ENCODE data around the gene PKD1. TPM values are rescaled to one million over a fixed set of nuclear protein-coding genes. Genes with fewer than 3 reads are reported as not detected.

PKD1 gene
- total RNA-seq, 1 experiment from 2014 or later, result 91.5 TPM

DNA sequence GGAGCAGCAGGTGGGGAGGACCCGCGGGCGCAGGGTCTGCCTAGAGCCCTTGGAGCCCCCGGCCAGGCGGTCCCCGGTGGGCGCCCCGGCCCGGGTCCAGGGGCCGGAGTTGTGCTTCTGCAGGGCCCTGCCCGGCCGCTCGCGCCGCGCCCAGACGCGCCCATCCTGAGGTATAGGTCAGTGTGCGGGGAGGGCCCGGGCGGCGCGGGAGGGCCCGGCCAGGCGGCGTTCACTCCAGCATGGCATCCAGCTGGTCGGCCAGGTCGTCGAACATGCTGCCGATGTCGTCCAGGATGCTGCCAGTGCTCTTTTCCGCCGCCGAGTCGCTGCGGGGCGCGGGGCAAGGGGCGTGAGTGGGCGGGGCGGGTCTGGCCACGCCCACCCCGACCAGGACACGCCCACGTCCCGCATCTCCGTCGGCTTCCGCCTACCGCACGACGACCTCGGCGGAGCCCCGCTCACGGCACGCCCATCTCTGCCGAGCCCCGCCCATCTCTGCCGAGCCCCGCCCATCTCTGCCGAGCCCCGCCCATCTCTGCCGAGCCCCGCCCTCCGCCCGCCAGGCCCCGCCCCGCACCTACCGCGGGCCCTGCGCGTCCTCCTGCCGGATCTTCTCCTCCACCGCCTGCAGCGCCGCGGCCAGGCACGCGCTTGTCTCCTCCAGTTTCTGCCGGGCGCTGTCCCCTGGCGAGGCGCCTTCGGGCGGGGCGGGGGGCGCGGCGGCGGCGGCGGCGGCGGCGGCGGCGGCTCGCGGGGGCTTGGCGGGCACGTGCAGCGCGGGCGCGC lies 42.8 kb upstream of the PKD1 start:
- CTCF ChIA-PET, result no interaction called here
- 0 out of 2 replicates have a peak, but pooled peaks cover 5% of the 10 kb centered on the region for H4K20me1 ChIP-seq (ENCODE audit: insufficient read depth)
- no peaks in the 10 kb centered on the region for H3K79me2 ChIP-seq (ENCODE audit: low read depth)
- POLR2A ChIA-PET (ENCODE audit: unreplicated experiment), result interaction anchor here (0.7 kb wide), 1 partner anchor 222 kb away, joined by 8 read pairs; no protein-coding TSS in a partner anchor
- H3F3A ChIP-seq (ENCODE audit: insufficient read depth, low read depth), result no peaks in the 10 kb centered on the region; the same call in 1 of the 2 replicates
- no peak overlapping the region for H2AFZ ChIP-seq
- BruUV-seq (replicated peaks), result no TSS peak
- no peaks in the 10 kb centered on the region for H3K4me1 ChIP-seq (replicated peaks; ENCODE audit: insufficient read depth)
- H3K27ac ChIP-seq, result no peak overlapping the region
- TF ChIP-seq, protein P1, sequence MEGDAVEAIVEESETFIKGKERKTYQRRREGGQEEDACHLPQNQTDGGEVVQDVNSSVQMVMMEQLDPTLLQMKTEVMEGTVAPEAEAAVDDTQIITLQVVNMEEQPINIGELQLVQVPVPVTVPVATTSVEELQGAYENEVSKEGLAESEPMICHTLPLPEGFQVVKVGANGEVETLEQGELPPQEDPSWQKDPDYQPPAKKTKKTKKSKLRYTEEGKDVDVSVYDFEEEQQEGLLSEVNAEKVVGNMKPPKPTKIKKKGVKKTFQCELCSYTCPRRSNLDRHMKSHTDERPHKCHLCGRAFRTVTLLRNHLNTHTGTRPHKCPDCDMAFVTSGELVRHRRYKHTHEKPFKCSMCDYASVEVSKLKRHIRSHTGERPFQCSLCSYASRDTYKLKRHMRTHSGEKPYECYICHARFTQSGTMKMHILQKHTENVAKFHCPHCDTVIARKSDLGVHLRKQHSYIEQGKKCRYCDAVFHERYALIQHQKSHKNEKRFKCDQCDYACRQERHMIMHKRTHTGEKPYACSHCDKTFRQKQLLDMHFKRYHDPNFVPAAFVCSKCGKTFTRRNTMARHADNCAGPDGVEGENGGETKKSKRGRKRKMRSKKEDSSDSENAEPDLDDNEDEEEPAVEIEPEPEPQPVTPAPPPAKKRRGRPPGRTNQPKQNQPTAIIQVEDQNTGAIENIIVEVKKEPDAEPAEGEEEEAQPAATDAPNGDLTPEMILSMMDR (conservative IDR thresholded peaks at IDR 0.05), result no peak
- TF ChIP-seq EZH2 (IDR thresholded peaks at IDR 0.05; ENCODE audit: low read depth), result no peak
- H3K27me3 ChIP-seq (ENCODE audit: insufficient read depth, low read depth), result no peaks in the 10 kb centered on the region
- DNase-seq, result no peak
- H3K4me3 ChIP-seq, result no peak overlapping the region
- H3K4me2 ChIP-seq, result no peak overlapping the region
- no peaks in the 10 kb centered on the region for H3K9me3 ChIP-seq (ENCODE audit: insufficient read depth, low read depth)
- intact Hi-C loops (cut with micrococcal nuclease; ENCODE audit: unreplicated experiment), result no loop called here
- no peaks in the 10 kb centered on the region for H3K9me2 ChIP-seq (ENCODE audit: insufficient read depth)
- no peaks in the 10 kb centered on the region for H3K36me3 ChIP-seq (ENCODE audit: low read depth)

DNA sequence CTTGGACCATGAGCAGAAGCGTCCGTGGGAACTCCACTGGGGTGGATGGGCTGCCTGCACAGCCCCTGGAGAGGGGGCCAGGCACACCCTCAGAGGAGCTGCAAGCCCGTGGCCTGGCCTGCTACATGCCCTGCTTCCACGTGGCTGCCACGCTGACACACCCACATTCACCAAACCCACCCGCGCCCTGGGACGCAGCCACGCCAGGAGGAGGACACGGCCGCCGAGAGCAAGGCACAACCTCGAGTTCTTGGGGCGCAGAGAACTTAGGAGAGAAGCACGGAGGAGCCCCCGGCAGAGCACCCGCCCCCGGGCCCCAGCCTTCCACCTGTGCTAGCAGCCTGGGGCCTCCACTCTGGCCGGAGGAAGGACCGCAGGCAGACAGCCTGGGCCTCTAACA lies 41.9 kb upstream of the PKD1 start:
- Histone ChIP-seq H3K27me3 (ENCODE audit: insufficient read depth, low read depth) (no peaks in the 10 kb centered on the region), H4K20me1 (ENCODE audit: insufficient read depth) (0 out of 2 replicates have a peak, but pooled peaks cover 5% of the 10 kb centered on the region), H3K79me2 (ENCODE audit: low read depth) (no peaks in the 10 kb centered on the region), H3K9me3 (ENCODE audit: insufficient read depth, low read depth) (no peaks in the 10 kb centered on the region), H3K36me3 (ENCODE audit: low read depth) (no peaks in the 10 kb centered on the region), H3F3A (ENCODE audit: insufficient read depth, low read depth) (no peaks in the 10 kb centered on the region; the same call in 1 of the 2 replicates), H3K4me3 (no peak overlapping the region), H3K4me1 (replicated peaks; ENCODE audit: insufficient read depth) (no peaks in the 10 kb centered on the region), H3K4me2 (no peak overlapping the region), H3K27ac (no peak overlapping the region), H2AFZ (no peak overlapping the region), H3K9me2 (ENCODE audit: insufficient read depth) (no peaks in the 10 kb centered on the region)
- intact Hi-C loops (cut with micrococcal nuclease; ENCODE audit: unreplicated experiment), result no loop called here
- ChIA-PET CTCF (interaction anchor here (0.6 kb wide), 1 partner anchor 29 kb away, joined by 4 read pairs; no protein-coding TSS in a partner anchor), POLR2A (ENCODE audit: unreplicated experiment) (interaction anchor here (0.7 kb wide), 1 partner anchor 221 kb away, joined by 8 read pairs; no protein-coding TSS in a partner anchor)
- TF ChIP-seq EZH2 (IDR thresholded peaks at IDR 0.05; ENCODE audit: low read depth), result no peak
- TF ChIP-seq, protein P1 (conservative IDR thresholded peaks at IDR 0.05), result no peak
- BruUV-seq (replicated peaks), result TSS peak; percentile 82
- DNase-seq, result no peak

DNA sequence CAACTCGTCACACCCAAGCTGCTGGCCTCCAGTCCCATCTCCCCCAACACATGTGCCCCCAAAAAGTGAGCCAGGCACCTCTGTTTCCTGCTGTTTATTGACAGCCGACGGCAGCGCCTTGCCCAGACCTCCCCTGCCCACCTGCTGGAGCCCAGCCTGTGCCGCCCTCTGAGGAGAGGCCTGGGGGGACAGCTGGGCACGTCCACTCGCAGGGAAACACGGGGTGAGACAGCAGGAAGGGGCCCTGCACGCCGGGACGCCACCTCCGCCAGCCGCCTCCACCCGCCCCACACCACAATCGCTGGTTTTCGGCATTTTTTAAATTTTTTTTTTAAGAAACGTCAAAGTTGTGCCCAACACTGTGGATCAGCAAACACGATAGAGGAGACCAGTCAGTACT lies 41.4 kb upstream of the PKD1 start:
- H3K9me3 ChIP-seq (ENCODE audit: insufficient read depth, low read depth), result no peaks in the 10 kb centered on the region

More for the DNA sequence above, 41.4 kb upstream of the PKD1 start:
- DNase-seq, result no peak
- H3K9me2 ChIP-seq (ENCODE audit: insufficient read depth), result no peaks in the 10 kb centered on the region
- no peak overlapping the region for H3K4me2 ChIP-seq
- ChIA-PET POLR2A (ENCODE audit: unreplicated experiment) (no interaction called here), CTCF (no interaction called here)
- no peak for TF ChIP-seq EZH2 (IDR thresholded peaks at IDR 0.05; ENCODE audit: low read depth)
- TF ChIP-seq, protein P1 (conservative IDR thresholded peaks at IDR 0.05), result no peak
- H3K4me1 ChIP-seq (replicated peaks; ENCODE audit: insufficient read depth), result no peaks in the 10 kb centered on the region
- H4K20me1 ChIP-seq (ENCODE audit: insufficient read depth), result 0 out of 2 replicates have a peak, but pooled peaks cover 5% of the 10 kb centered on the region
- no peaks in the 10 kb centered on the region for H3K79me2 ChIP-seq (ENCODE audit: low read depth)
- H3K27ac ChIP-seq, result no peak overlapping the region
- H3K27me3 ChIP-seq (ENCODE audit: insufficient read depth, low read depth), result no peaks in the 10 kb centered on the region
- H3F3A ChIP-seq (ENCODE audit: insufficient read depth, low read depth), result no peaks in the 10 kb centered on the region; the same call in 1 of the 2 replicates
- BruUV-seq (replicated peaks), result no TSS peak
- intact Hi-C loops (cut with micrococcal nuclease; ENCODE audit: unreplicated experiment), result no loop called here
- no peak overlapping the region for H3K4me3 ChIP-seq
- no peaks in the 10 kb centered on the region for H3K36me3 ChIP-seq (ENCODE audit: low read depth)
- H2AFZ ChIP-seq, result no peak overlapping the region
